GM19467 (cell line): ENCODE data around the gene UBE2D3.
A peak's percentile ranks its signal among the peaks of the same experiment; 100 is the strongest.

Experiments
- ATAC-seq: cut with Tn5 transposase; IDR thresholded peaks from one replicate; pipeline ENCODE4 v1.9.1; 2021; ENCODE audit warnings: mild to moderate bottlenecking, moderate library complexity; ENCODE audit not compliant: unreplicated experiment

The UBE2D3 gene

GRCh38 chr4:102792361-102792936 is 34.9 kb downstream of the UBE2D3 start:
- ATAC-seq, result no peak

DNA sequence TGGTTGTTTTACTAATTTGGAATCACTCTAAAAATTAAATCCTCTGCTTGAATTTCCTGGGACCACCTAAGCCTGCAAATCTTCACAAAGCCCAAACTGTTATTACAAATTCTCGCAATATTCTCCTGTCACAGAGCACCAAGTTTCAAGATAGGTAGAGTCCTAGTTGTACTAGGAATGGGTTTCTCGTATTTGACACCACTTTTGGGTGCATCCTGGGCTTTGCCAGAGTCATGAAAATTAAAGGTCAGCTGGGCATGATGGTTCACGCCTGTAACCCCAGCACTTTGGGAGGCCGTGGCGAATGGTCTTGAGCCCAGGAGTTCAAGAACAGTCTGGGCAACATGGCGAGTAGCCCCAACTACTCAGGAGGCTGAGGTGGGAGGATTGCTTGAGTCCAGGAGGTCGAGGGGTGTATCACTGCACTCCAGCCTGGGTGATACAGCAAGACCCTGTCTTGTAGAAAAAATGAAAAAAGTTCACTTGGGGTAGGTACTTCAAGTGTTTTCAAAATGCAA is 36.0 kb downstream of the UBE2D3 start:
- ATAC-seq, result no peak

- ATAC-seq, result no peak
These were observed 38.0 kb downstream of the UBE2D3 start for GRCh38 chr4:102789317-102789717.

DNA sequence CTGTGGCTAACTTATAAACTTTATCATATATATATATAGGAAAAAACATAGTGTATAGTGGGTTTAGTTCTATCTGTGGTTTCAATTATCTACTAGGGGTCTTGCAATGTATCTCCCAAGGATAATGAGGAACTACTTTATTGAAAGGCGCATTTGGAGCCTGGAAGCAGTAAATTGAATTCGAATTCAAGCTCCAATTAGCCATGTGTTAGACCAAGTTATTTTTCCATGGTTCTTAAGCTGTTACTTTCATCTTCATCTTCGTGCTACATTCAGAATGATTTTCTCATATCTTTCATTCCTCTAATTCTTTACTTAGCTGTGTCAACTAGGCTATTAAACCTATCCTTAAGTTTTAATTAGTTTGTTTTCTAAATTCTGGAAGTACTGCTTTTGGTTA is 39.4 kb downstream of the UBE2D3 start:
- ATAC-seq, result no peak

DNA sequence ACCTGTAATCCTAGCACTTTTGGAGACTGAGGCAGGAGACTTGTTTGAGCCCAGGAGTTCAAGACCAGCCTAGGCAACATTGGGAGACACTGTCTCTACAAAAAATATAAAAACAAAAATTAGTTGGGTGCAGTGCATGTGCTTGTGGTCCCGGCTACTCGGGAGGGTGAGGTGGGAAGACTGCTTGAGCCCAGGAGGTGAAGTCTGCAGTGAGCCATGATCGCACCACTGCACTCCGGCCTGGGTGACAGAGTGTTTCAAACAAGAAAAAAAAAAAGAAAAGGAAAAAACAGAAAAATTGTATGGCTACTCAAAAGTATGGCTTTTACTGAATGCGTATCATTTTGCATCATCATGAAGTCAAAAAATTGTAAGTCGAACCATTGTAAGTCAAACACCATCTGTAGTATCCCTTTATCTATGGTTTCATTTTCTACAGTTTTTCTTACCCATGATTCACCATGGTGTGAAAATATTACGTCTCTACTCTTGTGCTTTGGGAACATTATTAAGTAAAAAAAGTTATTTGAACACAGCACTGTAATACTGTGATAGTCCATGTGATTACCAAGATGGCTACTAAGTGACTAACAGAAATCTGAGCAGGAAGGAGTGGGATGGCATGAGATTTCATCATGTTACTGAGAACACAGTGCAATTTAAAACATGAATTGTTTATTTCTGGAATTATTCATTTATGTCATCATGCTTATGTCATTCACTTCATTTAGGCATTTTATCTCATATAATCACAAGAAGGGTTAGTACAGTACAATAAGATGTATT is 40.1 kb downstream of the UBE2D3 start:
- ATAC-seq, result no peak

DNA sequence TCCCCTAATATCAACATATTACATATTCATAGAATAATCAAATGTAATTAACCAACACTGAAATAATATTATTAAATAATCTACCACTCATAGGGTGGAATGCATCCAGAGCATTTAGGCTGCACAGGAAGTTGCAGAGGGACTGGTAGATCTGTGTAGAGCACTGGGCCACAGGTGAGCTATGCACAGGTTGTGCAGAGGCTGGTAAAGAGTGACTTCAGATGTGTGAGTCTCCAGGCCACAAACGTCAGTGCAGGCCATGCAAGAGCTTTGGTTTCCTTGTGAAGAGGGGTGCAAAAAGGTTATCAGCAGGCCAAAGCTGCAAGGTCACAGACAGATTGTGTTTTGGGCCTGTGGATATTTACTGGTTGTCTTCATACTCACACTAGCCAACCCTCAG is 41.1 kb downstream of the UBE2D3 start:
- no peak for ATAC-seq

DNA sequence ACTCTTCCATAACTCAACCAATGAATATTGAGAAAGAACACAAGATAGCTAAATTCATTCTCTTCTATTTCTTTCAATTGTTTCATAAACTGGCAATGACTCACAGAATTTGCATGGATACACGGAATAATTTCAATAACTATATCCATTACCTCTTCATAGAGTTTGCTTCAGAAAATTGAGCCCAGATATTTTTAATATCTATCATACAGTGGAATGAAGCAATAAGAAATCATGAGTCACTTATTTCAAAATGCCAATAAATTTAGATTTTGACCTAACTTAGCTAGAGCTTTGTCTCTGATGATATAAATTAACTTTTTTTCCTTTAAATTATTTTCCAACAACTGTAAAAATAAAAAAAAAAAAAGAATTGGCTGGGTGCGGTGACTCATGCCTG is 44.3 kb downstream of the UBE2D3 start:
- ATAC-seq, result no peak

DNA sequence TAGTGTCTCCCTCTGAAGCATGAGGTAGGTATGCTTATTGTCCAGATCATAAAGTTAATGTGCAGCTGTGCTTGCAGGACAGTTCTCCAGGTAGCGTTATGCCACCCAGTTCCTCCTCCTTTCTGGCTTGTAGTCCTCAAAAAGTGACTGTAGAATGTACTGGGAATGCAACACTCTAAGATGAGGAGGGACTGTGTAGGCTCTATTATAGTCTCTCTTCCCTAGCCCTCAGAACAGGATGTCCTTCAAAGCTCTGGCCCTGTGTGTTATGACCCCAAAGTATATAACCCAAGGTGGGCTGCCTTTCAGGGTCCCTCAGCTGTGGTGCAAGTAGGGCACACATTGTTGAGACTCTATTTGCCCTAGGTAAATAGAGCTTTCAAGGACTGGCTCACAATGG is 45.8 kb downstream of the UBE2D3 start:
- ATAC-seq, result no peak

DNA sequence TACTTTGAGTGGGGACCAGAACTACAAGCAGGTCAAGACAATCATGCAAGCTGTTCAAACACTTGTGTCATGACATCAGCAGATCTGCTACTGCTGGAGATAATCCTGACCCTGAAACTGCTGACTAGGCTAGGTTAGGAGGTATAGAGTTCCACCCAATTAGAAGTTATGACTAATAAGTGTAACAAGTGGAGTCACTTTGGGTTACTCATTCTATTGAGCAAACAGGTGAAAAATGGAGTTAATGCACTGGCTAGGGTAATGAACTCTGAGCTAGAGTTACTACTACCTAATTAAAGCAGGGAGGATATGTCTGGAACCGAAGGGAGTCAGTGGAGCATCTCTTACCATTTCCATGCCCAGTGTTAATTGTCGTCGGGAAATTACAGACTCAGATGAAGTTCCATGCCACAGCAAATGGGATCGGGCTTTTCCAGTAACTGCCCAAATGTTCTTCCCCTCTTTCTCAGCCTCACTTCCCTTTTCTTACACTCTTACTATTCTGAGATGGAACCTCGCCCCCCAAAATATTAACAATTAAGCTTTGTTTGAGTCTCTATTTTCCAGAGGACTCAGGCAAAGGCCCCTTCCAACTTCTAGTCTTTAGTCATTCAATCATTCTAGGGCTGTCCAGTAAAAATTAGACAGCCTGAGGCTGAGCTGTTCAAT is 46.7 kb downstream of the UBE2D3 start:
- ATAC-seq, result no peak

- ATAC-seq, result no peak
These were observed 48.1 kb downstream of the UBE2D3 start for GRCh38 chr4:102779204-102779603.

- ATAC-seq, result no peak
These were observed 48.6 kb downstream of the UBE2D3 start for GRCh38 chr4:102778720-102779119.

DNA sequence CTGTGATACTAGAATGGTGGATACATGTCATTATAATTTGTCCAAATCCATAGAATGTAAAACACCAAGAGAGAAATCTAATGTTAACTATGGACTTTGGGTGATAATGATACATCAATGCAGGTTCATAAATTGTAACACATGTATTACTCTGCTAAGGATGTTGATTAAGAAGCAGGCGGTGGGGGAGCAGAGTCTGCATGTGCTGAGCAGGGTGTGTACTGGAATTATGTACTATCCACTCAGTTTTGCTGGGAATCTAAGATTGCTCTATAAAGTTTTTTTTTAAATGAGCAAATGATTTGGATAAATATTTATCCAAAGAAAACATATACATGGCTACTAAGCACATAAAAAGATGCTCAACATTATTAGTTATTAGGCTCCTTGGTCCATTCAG is 51.5 kb downstream of the UBE2D3 start:
- ATAC-seq, result no peak

GRCh38 chr4:102774254-102774653 is 53.1 kb downstream of the UBE2D3 start:
- ATAC-seq, result no peak

GRCh38 chr4:102772738-102773340 is 54.5 kb downstream of the UBE2D3 start:
- ATAC-seq, result no peak

- ATAC-seq, result no peak
These were observed 62.5 kb downstream of the UBE2D3 start for GRCh38 chr4:102764901-102765300.

- no peak for ATAC-seq
These were observed 65.4 kb downstream of the UBE2D3 start for GRCh38 chr4:102761906-102762305.

DNA sequence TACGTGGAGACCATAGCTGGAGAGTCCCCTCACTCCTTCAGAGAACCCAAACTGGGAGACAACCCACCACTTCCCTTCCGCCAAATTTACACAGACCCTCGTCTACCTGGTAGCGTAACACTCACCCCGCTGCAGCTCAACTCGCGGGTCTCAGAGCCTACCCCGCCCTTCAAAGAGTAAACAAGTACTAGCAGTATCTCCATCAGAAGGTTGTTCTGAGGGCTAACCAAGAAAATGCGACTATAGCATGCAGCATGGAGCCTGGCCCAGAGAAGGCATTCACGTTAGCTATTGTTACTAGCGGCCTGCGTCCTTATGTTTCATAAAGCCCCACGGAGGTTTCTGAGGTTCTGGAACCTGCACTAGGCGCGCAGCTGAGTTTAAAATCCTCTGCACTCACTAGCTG is 66.1 kb downstream of the UBE2D3 start:
- ATAC-seq, result peak; percentile 3

GRCh38 chr4:102760645-102761295 is 66.6 kb downstream of the UBE2D3 start, which contains the start of gene MANBA:
Gene MANBA (minus strand): TSS chr4:102760968. CDS start chr4:102760894, 74 bp downstream.
- peak; percentile 91 for ATAC-seq

DNA sequence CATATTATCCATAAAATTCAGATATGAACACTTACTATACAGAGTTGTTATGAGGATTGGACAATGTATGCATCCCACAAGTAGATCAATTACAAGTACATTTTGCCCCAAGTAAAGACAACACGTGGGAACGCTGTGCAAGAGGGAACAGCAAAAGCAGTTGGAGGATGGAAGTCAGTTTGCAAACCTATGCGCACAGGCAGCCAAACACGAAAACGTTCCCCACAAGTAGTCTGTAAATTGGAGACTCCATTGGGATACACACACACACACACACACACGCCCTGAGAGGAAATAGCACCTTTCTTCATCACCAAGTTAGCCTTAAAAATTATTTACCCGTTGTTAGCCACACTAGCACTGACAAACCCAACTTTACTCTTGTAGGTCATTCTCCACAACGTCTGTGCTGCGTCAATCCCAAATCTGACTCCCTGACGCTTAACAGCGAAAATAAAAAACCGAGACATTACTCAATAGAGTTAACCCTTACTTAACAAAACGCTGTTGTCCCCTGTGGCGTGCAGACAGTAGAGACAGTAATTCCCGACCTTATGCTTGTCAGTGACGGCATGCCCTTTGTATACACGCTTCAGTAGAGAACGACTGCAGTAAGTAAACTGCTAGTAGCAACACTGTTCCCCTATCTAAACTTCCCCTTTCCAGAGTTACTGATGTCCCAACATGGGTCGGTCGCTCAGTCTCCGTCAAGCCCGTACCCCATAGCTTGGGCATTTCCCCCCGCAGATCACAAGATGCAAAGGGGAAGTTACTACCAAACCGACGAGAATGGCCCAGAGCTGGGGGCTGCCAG is 67.3 kb downstream of the UBE2D3 start:
- ATAC-seq, result peak; percentile 49
